ENCODE data around the gene TAS1R1.

DNA sequence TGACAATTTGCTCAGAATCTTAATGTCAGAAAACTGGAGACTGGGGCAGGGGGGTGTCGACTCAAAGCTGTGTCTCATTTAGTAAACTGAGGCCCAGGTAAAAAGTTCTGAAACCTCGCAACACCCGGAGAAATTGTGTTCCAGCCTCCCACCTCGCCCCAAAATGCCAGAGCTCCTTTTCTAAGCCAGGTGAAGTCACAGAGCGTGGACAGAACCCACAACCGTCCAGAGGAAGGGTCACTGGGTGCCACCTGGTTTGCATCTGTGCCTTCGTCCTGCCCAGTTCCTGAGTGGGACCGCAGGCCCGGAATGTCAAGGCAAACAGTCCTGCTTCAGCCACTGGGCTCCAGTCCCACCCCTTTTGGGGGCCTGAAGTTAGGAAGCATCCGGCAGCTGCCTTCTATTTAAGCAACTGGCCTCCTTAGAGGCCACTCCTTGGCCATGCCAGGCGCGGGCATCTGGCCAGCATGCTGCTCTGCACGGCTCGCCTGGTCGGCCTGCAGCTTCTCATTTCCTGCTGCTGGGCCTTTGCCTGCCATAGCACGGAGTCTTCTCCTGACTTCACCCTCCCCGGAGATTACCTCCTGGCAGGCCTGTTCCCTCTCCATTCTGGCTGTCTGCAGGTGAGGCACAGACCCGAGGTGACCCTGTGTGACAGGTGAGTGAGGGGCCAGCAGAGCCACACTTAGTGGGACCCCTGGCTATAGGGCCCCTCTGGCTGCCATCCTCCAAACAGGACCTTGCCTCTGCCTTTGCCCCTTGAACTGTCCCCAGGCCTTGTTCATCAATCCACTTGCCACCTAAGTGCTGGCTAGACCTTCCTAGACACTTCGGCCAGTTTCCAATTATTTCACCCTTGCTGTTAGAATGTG is at the start of gene TAS1R1:
- TF ChIP-seq STAT1 (conservative IDR thresholded peaks at IDR 0.05) (no peak), SMC3 (IDR thresholded peaks at IDR 0.05; ENCODE audit: borderline replicate concordance, low read length) (no peak), CEBPB (IDR thresholded peaks at IDR 0.05; ENCODE audit: borderline replicate concordance in 1 of 2, low read depth in 2 of 2, low read length in 2 of 2) (no peak), CREB1 (IDR thresholded peaks at IDR 0.05; ENCODE audit: low read depth) (no peak), KDM1A (IDR thresholded peaks at IDR 0.05; ENCODE audit: borderline replicate concordance) (no peak), NFIC (IDR thresholded peaks at IDR 0.05; ENCODE audit: low read depth, low read length) (no peak), POLR2AphosphoS5 (IDR thresholded peaks at IDR 0.05; ENCODE audit: low read length) (no peak), POLR2A (IDR thresholded peaks at IDR 0.05; ENCODE audit: low read depth, low read length) (no peak), TAF1 (IDR thresholded peaks at IDR 0.05; ENCODE audit: borderline replicate concordance, low read depth, low read length) (no peak), CREM (IDR thresholded peaks at IDR 0.05; ENCODE audit: low read depth) (no peak)
- TF ChIP-seq, protein P1, sequence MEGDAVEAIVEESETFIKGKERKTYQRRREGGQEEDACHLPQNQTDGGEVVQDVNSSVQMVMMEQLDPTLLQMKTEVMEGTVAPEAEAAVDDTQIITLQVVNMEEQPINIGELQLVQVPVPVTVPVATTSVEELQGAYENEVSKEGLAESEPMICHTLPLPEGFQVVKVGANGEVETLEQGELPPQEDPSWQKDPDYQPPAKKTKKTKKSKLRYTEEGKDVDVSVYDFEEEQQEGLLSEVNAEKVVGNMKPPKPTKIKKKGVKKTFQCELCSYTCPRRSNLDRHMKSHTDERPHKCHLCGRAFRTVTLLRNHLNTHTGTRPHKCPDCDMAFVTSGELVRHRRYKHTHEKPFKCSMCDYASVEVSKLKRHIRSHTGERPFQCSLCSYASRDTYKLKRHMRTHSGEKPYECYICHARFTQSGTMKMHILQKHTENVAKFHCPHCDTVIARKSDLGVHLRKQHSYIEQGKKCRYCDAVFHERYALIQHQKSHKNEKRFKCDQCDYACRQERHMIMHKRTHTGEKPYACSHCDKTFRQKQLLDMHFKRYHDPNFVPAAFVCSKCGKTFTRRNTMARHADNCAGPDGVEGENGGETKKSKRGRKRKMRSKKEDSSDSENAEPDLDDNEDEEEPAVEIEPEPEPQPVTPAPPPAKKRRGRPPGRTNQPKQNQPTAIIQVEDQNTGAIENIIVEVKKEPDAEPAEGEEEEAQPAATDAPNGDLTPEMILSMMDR (IDR thresholded peaks at IDR 0.05 in 2 of 3, conservative IDR thresholded peaks at IDR 0.05 in 1 of 3; ENCODE audit: control insufficient read depth in 2 of 3, extremely low read depth in 1 of 3, insufficient read depth in 1 of 3, low read depth in 3 of 3, low read length in 3 of 3), result no peak

Data from GM12878 (cell line).